Fibroblast of skin of left quadriceps (primary cell): ENCODE data around the gene PDX1.
"Not testable (repeated sequence)": the region's sequence is repeated elsewhere in the genome, so short reads cannot be mapped to it uniquely, and the experiment has no call there.

Source experiments
- DNase-seq, 2 experiments: peaks; one replicate each; pipeline ENCODE4 v3.0.0-alpha.2; 2013; ENCODE audit warnings: low read depth in 2 of 2

Gene PDX1

GRCh38 chr13:27956576-27957300 lies 36.9 kb downstream of the PDX1 start:
- no peak for DNase-seq

- DNase-seq = no peak
Observed at GRCh38 chr13:27959976-27960361, 40.2 kb downstream of the PDX1 start.

GRCh38 chr13:27960362-27961226 lies 40.8 kb downstream of the PDX1 start:
- no peak for DNase-seq

GRCh38 chr13:27961227-27962085 lies 41.7 kb downstream of the PDX1 start:
- DNase-seq = no peak

- no peak for DNase-seq
Observed at GRCh38 chr13:27962128-27962841, 42.5 kb downstream of the PDX1 start.

- DNase-seq = no peak
Observed at GRCh38 chr13:27962982-27963381, 43.2 kb downstream of the PDX1 start.

- no peak for DNase-seq
Observed at GRCh38 chr13:27963491-27963890, 43.7 kb downstream of the PDX1 start.

GRCh38 chr13:27964206-27964605 lies 44.4 kb downstream of the PDX1 start:
- DNase-seq = not testable (repeated sequence)

- DNase-seq = no peak
Observed at GRCh38 chr13:27964741-27965323, 45.0 kb downstream of the PDX1 start.

GRCh38 chr13:27965343-27965739 lies 45.5 kb downstream of the PDX1 start:
- DNase-seq = no peak

- DNase-seq = no peak
Observed at GRCh38 chr13:27965740-27966640, 46.2 kb downstream of the PDX1 start.

GRCh38 chr13:27966641-27967202 lies 46.9 kb downstream of the PDX1 start:
- DNase-seq = no peak

GRCh38 chr13:27967203-27967735 lies 47.5 kb downstream of the PDX1 start:
- no peak for DNase-seq

GRCh38 chr13:27967736-27968315 lies 48.0 kb downstream of the PDX1 start:
- DNase-seq = no peak

- no peak for DNase-seq
Observed at GRCh38 chr13:27968316-27969081, 48.7 kb downstream of the PDX1 start.

- no peak for DNase-seq
Observed at GRCh38 chr13:27969082-27969865, 49.5 kb downstream of the PDX1 start, which contains the start of gene CDX2. TSS of gene CDX2 (minus strand) at chr13:27969315. CDS start at chr13:27969006, 309 bp downstream.

- no peak for DNase-seq
Observed at GRCh38 chr13:27969866-27970229, 50.0 kb downstream of the PDX1 start.
